Measurements from ENCODE around the gene PIP4K2A. TPM values are rescaled to one million over a fixed set of nuclear protein-coding genes. Genes with fewer than 3 reads are reported as not detected.

PIP4K2A gene
- total RNA-seq, 1 donor from 2014 or later, result 67.6 TPM

DNA sequence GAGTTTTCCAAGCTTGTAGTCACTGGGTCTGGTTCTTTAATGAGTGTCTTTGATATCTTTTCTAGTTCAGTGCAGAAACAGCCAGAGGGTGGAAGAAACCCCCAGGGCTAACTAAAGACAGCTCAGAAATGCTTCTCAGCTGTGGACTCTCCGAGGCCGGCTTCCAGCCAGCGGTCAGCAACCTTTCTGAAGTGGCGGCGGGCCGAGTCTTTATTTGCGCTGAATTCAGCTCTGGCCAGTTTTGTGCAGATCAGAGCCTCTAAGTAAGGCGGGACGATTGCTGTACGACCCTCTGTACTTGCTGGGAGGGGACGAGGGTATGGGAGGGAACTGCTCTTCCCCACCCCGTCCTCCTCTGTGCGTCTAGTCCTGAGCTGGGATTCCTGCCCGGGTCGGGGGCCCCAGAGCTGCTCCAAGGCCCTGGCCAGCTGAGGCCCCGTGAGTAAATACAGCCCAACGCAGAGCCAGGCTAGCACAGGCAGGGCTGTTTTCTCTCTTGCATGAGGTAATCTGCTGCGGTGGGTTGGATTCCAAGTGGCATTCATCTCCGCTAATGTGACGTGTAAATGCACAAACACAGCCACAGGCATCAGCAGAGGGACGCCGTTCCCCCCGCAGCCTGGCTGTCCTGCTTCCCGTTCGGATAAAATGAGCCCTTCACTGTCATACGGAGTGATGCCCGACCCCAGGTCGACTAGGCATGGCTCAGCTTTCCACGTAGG, 159.8 kb downstream of the PIP4K2A start:
- Histone ChIP-seq H3K4me3 (peak overlapping the region; percentile 27), H3K27ac (peak overlapping the region; percentile 15), H3K36me3 (peaks cover 20% of the 10 kb centered on the region), H3K9me3 (no peaks in the 10 kb centered on the region), H3K27me3 (ENCODE audit: low read depth) (no peaks in the 10 kb centered on the region), H3K4me1 (no peaks in the 10 kb centered on the region)
- TF ChIP-seq, protein P1, sequence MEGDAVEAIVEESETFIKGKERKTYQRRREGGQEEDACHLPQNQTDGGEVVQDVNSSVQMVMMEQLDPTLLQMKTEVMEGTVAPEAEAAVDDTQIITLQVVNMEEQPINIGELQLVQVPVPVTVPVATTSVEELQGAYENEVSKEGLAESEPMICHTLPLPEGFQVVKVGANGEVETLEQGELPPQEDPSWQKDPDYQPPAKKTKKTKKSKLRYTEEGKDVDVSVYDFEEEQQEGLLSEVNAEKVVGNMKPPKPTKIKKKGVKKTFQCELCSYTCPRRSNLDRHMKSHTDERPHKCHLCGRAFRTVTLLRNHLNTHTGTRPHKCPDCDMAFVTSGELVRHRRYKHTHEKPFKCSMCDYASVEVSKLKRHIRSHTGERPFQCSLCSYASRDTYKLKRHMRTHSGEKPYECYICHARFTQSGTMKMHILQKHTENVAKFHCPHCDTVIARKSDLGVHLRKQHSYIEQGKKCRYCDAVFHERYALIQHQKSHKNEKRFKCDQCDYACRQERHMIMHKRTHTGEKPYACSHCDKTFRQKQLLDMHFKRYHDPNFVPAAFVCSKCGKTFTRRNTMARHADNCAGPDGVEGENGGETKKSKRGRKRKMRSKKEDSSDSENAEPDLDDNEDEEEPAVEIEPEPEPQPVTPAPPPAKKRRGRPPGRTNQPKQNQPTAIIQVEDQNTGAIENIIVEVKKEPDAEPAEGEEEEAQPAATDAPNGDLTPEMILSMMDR (IDR thresholded peaks at IDR 0.05), result no peak
- DNase-seq (peak; percentile 57), ATAC-seq (peak; percentile 83)
- intact Hi-C loops (cut with DNase I), result no loop called here

DNA sequence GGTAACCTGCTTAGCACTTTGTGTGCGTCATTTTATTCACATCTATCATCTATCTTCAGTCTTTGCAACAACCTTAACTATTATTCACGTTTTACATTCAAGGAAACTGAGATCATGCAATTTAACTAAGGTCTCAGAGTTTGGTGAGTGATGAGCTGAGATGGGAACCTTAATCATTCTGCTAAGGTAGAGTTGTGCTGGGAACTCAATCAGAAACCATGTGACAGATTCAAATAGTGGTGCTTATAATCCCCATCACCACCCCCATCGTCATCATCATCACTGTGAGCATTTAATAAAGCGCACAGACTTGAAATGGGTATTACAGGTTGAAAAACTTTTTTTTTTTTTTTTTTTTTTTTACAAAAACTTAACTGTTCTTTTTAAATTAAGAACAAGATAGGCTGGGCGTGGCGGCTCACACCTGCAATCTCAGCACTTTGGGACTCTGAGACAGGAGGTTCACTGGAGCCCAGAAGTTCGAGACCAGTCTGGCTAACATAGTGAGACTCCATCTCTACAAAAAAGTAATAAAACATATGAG, 160.9 kb downstream of the PIP4K2A start:
- ATAC-seq, result no peak
- intact Hi-C loops (cut with DNase I), result no loop called here
- TF ChIP-seq, protein P1 (IDR thresholded peaks at IDR 0.05), result no peak
- H3K36me3 ChIP-seq, result peaks cover 19% of the 10 kb centered on the region
- no peaks in the 10 kb centered on the region for H3K9me3 ChIP-seq
- no peak overlapping the region for H3K27ac ChIP-seq
- no peaks in the 10 kb centered on the region for H3K27me3 ChIP-seq (ENCODE audit: low read depth)
- no peak for DNase-seq
- no peaks in the 10 kb centered on the region for H3K4me1 ChIP-seq
- H3K4me3 ChIP-seq, result no peak overlapping the region

DNA sequence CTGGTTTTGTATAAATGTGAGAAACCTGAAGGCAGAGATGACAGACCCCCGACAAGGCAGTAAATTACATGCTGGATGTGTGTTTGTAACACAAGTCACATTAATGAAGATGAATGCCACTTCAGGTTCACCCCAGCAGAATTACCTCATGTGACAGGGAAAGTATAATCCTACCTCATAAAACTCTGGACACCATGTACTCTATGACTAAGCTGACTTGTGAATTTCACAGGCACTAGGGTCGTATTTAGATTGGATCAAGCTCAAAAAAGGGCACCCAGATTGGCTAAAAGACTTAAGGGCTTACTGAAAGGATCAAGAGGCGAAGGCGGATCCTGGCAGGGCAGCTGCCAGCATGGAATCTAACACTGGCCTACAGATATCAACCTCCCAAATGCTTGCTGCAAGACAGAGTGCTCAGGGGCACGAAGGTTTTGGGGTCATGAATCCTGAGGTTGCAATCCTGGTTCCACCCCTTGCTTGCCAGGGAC, 161.4 kb downstream of the PIP4K2A start:
- intact Hi-C loops (cut with DNase I), result no loop called here
- Histone ChIP-seq H3K4me1 (no peaks in the 10 kb centered on the region), H3K4me3 (no peak overlapping the region), H3K27ac (no peak overlapping the region), H3K36me3 (peaks cover 25% of the 10 kb centered on the region), H3K9me3 (no peaks in the 10 kb centered on the region), H3K27me3 (ENCODE audit: low read depth) (no peaks in the 10 kb centered on the region)
- ATAC-seq (peak in 1 of 2 donors; percentile 61), DNase-seq (no peak)
- TF ChIP-seq, protein P1 (IDR thresholded peaks at IDR 0.05), result no peak

DNA sequence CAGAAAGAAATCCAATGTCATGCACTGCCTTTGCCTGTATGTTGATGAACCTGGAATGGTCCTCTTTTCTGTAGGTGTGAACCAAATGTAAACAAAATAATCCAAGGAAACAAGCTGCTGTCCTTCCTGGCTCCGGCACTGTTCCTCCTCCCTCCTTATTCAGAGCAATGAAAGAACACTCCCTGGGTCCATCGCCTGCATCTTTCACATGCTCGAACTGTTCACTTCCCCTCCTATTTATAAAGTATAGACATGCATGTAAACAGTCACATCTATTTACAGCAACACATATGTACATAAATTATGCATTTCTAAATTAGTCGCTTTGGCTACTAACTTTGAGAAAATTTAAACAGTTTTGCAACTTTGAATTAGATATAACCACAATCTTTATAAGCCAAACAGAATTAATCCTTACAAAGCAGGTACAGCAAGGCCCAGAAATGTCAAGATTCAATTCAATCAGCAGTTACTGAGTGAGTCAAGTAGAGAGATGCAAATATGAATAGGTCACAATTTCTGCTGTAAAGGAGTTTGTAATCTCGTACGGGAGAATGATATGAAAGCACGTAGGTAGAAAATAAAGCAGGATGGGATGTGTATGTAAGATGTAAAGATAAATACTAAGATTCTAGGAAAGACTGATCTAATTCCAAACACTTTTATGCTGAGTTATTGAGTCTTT, 162.6 kb downstream of the PIP4K2A start:
- H3K27me3 ChIP-seq (ENCODE audit: low read depth), result no peaks in the 10 kb centered on the region
- TF ChIP-seq, protein P1 (IDR thresholded peaks at IDR 0.05), result no peak
- no peak overlapping the region for H3K27ac ChIP-seq
- peaks cover 36% of the 10 kb centered on the region for H3K36me3 ChIP-seq
- no peaks in the 10 kb centered on the region for H3K9me3 ChIP-seq
- ATAC-seq, result no peak
- DNase-seq, result no peak
- no peaks in the 10 kb centered on the region for H3K4me1 ChIP-seq
- no peak overlapping the region for H3K4me3 ChIP-seq
- intact Hi-C loops (cut with DNase I), result no loop called here

DNA sequence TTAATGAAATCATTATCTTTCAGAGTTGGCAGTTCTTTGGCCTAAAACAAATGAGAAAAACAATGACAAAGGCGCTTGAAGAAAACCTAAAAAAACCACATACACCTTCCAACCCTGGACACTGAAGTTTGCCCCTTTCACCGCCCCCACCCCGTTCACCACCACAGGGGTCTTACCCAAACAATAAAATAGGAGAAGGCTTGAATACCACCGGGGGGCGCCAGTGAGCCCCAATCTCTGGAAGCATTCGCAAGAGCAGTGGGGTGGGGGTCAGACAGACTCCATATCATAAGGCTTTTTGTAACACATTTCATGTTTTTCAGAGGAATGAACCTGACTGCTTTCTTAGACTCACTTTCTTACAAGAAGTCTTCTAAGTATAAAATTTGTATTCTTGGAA, 163.6 kb downstream of the PIP4K2A start:
- H3K27me3 ChIP-seq (ENCODE audit: low read depth), result no peaks in the 10 kb centered on the region
- ATAC-seq (no peak), DNase-seq (peak; percentile 57)
- no peak overlapping the region for H3K27ac ChIP-seq
- peaks cover 47% of the 10 kb centered on the region for H3K36me3 ChIP-seq
- TF ChIP-seq, protein P1 (IDR thresholded peaks at IDR 0.05), result peak; percentile 58
- intact Hi-C loops (cut with DNase I), result no loop called here
- no peaks in the 10 kb centered on the region for H3K4me1 ChIP-seq
- no peaks in the 10 kb centered on the region for H3K9me3 ChIP-seq
- no peak overlapping the region for H3K4me3 ChIP-seq

Measured in lower lobe of right lung (tissue), 2 donors.